IPS-11a (cell line): Measurements from ENCODE around the gene TAF11L13.

Experiments used
- H3K4me3 ChIP-seq: one replicate; pipeline ENCODE4 v1.5.1; 2013; ENCODE audit warnings: low read depth, low read length, control low read depth

TAF11L13 gene

GRCh38 chr5:17678751-17679324 lies 47.0 kb downstream of the TAF11L13 start:
- no peak overlapping the region for H3K4me3 ChIP-seq

DNA sequence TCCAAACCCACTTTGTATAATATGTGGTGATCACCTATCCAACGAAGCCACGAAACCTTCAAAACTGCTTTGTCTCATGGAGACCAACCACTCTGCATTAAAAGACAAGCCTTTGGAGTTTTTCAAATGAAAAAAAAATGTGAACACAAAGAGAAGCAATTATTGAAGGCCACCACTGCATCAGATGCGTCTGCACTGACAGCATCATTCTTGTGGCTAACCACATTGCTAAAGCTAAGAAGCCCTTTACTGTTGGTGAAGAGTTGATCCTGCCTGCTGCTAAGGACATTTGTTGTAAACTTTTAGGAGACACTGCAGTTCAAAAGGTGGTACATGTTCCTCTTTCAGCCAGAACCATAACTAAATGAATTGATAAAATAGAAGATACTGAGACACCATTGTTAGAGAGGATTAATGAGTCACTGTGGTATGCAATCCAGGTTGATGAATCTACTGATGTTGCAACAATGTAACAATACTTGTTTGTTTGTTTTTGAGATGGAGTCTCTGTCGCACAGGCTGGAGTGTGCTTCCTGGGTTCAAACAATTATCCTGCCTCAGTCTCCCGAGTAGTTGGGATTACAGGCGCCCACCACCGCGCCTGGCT lies 47.8 kb downstream of the TAF11L13 start:
- H3K4me3 ChIP-seq = no peak overlapping the region

DNA sequence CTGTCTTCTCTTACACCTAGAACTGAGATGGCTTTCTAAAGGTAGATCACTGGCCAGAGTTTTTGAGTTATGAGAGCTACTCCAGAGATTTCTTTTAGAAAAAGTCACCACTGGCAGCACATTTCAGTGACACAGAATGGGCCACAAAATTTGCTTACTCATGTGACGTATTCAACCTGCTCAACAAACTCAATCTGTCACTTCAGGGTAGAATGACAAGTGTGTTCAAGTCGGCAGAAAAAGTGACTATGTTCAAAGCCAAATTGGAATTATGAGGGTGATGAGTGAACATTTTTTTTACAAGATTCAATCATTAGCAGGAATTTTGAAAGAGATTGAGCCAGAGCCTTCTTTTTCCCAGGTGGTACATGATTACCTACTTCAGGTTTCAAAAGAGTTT lies 48.8 kb downstream of the TAF11L13 start:
- no peak overlapping the region for H3K4me3 ChIP-seq
